DOHH2 (cell line): Measurements from ENCODE around the gene OR6C70.

Experiments
- H3F3A ChIP-seq: fragments of 200-600 bp; sonication (generic), shearing (Covaris generic); 2 replicates; pipeline ENCODE4 v1.6.0; 2016; ENCODE audit warnings: antibody characterized with exemption, mild to moderate bottlenecking; ENCODE audit not compliant: control insufficient read depth, insufficient read depth
- H3K27ac ChIP-seq: fragments of 200-600 bp; sonication (generic); 2 replicates; pipeline ENCODE4 v1.5.1; 2014; ENCODE audit warnings: low read depth, mild to moderate bottlenecking, low read length, moderate library complexity
- H3K27me3 ChIP-seq: fragments of 200-600 bp; sonication (generic); 2 replicates; pipeline ENCODE4 v1.6.1; 2014; ENCODE audit warnings: mild to moderate bottlenecking, low read length, mixed read lengths; ENCODE audit not compliant: control insufficient read depth
- H3K36me3 ChIP-seq: fragments of 200-600 bp; sonication (generic); 2 replicates; pipeline ENCODE4 v1.6.1; 2014; ENCODE audit warnings: mild to moderate bottlenecking, low read length, moderate library complexity, mixed read lengths; ENCODE audit not compliant: control insufficient read depth
- H3K4me1 ChIP-seq: fragments of 200-600 bp; sonication (generic); 2 replicates; pipeline ENCODE4 v1.6.1; 2014; ENCODE audit warnings: mild to moderate bottlenecking, low read length, mixed read lengths; ENCODE audit not compliant: control insufficient read depth
- H3K4me2 ChIP-seq: fragments of 200-600 bp; sonication (generic); 2 replicates; pipeline ENCODE4 v1.6.0; 2014; ENCODE audit warnings: mild to moderate bottlenecking, low read length, moderate library complexity
- H3K4me3 ChIP-seq: fragments of 200-600 bp; sonication (generic); 2 replicates; pipeline ENCODE4 v1.5.1; 2014; ENCODE audit warnings: mild to moderate bottlenecking, low read length, mixed read lengths
- H3K79me2 ChIP-seq: fragments of 200-600 bp; sonication (generic); 2 replicates; pipeline ENCODE4 v1.6.1; 2014; ENCODE audit warnings: mild to moderate bottlenecking, low read length, mixed read lengths; ENCODE audit not compliant: control insufficient read depth
- H3K9me2 ChIP-seq: fragments of 200-600 bp; sonication (generic); replicated peaks from 2 replicates; pipeline ENCODE4 v1.6.1; 2014; ENCODE audit warnings: mild to moderate bottlenecking, low read length, mixed read lengths; ENCODE audit not compliant: control insufficient read depth
- H3K9me3 ChIP-seq: fragments of 200-600 bp; sonication (generic); 2 replicates; pipeline ENCODE4 v1.6.1; 2014; ENCODE audit warnings: antibody characterized with exemption, low read length, mixed read lengths; ENCODE audit not compliant: control insufficient read depth, insufficient read depth
- H4K20me1 ChIP-seq: fragments of 200-600 bp; sonication (generic); 2 replicates; pipeline ENCODE4 v1.6.0; 2014; ENCODE audit warnings: low read depth, mild to moderate bottlenecking, antibody characterized with exemption, low read length, moderate library complexity; ENCODE audit not compliant: control insufficient read depth, insufficient read depth
- CTCF ChIP-seq: fragments of 200-600 bp; sonication (generic); IDR thresholded peaks from one replicate; pipeline ENCODE4 v1.5.1; 2014; ENCODE audit warnings: antibody characterized with exemption, mild to moderate bottlenecking, low read depth, low read length; ENCODE audit not compliant: poor library complexity, severe bottlenecking
- EZH2phosphoT487 ChIP-seq: fragments of 200-600 bp; sonication (generic); IDR thresholded peaks from 2 replicates; pipeline ENCODE4 v1.6.1; 2017; ENCODE audit warnings: borderline replicate concordance, mild to moderate bottlenecking, antibody characterized with exemption, low read length, moderate library complexity, mixed read lengths

Gene OR6C70

GRCh38 chr12:55448825-55449224, 21.1 kb downstream of the OR6C70 start:
- no peaks in the 10 kb centered on the region for H3K27me3 ChIP-seq
- TF ChIP-seq EZH2phosphoT487, result no peak
- TF ChIP-seq CTCF, result no peak
- no peaks in the 10 kb centered on the region; the same call in 1 of the 2 replicates for H3K9me2 ChIP-seq
- H3F3A ChIP-seq, result no peaks in the 10 kb centered on the region
- no peaks in the 10 kb centered on the region for H3K9me3 ChIP-seq
- peaks cover 29% of the 10 kb centered on the region for H3K4me1 ChIP-seq
- H3K79me2 ChIP-seq, result no peaks in the 10 kb centered on the region
- H4K20me1 ChIP-seq, result no peaks in the 10 kb centered on the region
- H3K4me2 ChIP-seq, result no peak overlapping the region
- H3K27ac ChIP-seq, result no peak overlapping the region
- no peaks in the 10 kb centered on the region for H3K36me3 ChIP-seq
- no peak overlapping the region for H3K4me3 ChIP-seq

GRCh38 chr12:55446326-55446725, 23.6 kb downstream of the OR6C70 start:
- Histone ChIP-seq H3K27ac (no peak overlapping the region), H3K9me3 (no peaks in the 10 kb centered on the region), H3K27me3 (no peaks in the 10 kb centered on the region), H3F3A (no peaks in the 10 kb centered on the region), H4K20me1 (no peaks in the 10 kb centered on the region), H3K9me2 (no peaks in the 10 kb centered on the region), H3K4me2 (no peak overlapping the region), H3K4me3 (no peak overlapping the region), H3K36me3 (no peaks in the 10 kb centered on the region), H3K4me1 (peaks cover 33% of the 10 kb centered on the region), H3K79me2 (no peaks in the 10 kb centered on the region)
- TF ChIP-seq EZH2phosphoT487 (no peak), CTCF (peak; percentile 31)

DNA sequence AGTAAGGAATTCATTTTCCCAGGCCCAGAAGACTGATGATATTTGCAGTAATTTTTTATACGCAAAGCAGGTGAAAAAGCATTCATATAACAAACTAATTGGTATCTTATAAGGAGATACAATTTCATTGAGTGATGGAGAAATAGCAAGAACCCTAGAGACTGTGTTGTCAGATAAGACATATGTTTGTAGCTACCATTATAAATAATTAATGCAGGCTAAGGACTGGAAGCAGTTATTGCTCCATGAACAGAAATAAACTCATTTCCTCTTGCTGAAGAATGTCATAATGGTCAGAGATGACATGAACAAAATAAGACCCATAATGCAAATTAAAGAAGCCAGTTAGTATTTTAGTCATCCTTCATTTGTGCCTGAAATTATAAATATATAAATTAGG, 24.6 kb downstream of the OR6C70 start:
- Histone ChIP-seq H3K4me1 (peaks cover 33% of the 10 kb centered on the region), H4K20me1 (no peaks in the 10 kb centered on the region), H3K36me3 (no peaks in the 10 kb centered on the region), H3K27ac (no peak overlapping the region), H3K79me2 (no peaks in the 10 kb centered on the region), H3K4me3 (0 out of 2 replicates have a peak overlapping the region, but pooled peaks have one; percentile 16), H3K9me3 (no peaks in the 10 kb centered on the region), H3K27me3 (no peaks in the 10 kb centered on the region), H3F3A (no peaks in the 10 kb centered on the region), H3K9me2 (no peaks in the 10 kb centered on the region), H3K4me2 (peak overlapping the region; percentile 40)
- TF ChIP-seq EZH2phosphoT487 (no peak), CTCF (no peak)
